Measurements from ENCODE around the gene ARF1.

DNA sequence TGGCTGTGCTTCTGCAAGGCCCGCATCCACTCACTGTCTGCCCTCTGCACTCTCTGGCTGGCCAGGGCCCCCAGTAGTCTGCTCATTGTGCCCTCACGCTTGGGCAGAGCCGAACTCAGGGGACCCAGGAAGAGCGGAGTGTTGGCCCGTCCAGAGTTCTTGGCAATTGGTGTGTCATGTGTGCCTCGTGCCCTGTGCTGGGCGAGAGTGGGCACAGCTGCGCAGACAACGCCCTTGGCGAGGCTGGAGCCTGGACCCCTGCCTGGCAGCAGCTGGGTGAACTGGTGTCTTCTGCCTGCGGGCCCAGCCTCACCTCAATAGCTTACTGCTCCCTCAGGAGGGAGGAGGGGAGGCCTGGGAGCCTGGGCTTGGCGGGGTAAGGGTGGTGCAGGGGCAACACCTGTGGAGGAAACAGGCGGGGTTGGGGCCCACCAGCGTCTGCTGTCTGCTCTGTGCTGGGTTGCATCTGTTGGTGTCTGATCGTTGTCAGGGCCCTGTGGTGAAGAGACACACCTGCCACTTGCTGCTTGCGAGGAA, 59.7 kb downstream of the ARF1 start:
- TF ChIP-seq POLR2A (IDR thresholded peaks at IDR 0.05; ENCODE audit: low read depth, low read length) (no peak), ZBED1 (IDR thresholded peaks at IDR 0.05; ENCODE audit: borderline replicate concordance) (no peak)
- TF ChIP-seq, protein P1, sequence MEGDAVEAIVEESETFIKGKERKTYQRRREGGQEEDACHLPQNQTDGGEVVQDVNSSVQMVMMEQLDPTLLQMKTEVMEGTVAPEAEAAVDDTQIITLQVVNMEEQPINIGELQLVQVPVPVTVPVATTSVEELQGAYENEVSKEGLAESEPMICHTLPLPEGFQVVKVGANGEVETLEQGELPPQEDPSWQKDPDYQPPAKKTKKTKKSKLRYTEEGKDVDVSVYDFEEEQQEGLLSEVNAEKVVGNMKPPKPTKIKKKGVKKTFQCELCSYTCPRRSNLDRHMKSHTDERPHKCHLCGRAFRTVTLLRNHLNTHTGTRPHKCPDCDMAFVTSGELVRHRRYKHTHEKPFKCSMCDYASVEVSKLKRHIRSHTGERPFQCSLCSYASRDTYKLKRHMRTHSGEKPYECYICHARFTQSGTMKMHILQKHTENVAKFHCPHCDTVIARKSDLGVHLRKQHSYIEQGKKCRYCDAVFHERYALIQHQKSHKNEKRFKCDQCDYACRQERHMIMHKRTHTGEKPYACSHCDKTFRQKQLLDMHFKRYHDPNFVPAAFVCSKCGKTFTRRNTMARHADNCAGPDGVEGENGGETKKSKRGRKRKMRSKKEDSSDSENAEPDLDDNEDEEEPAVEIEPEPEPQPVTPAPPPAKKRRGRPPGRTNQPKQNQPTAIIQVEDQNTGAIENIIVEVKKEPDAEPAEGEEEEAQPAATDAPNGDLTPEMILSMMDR (IDR thresholded peaks at IDR 0.05 in 2 of 3, conservative IDR thresholded peaks at IDR 0.05 in 1 of 3; ENCODE audit: control insufficient read depth in 2 of 3, extremely low read depth in 1 of 3, insufficient read depth in 1 of 3, low read depth in 3 of 3, low read length in 3 of 3): no peak

All from GM12878 (cell line).